Neural progenitor cell (in vitro differentiated cells): ENCODE data around the gene SSTR4.

Experiments
- EZH2 ChIP-seq: fragments of 200-600 bp; sonication (generic); IDR thresholded peaks from 2 replicates; pipeline ENCODE4 v1.6.1; 2017; ENCODE audit warnings: antibody characterized with exemption, mild to moderate bottlenecking, moderate library complexity
- EZH2phosphoT487 ChIP-seq: fragments of 200-600 bp; sonication (generic); IDR thresholded peaks from 2 replicates; pipeline ENCODE4 v1.6.1; 2017; ENCODE audit warnings: antibody characterized with exemption
- TF ChIP-seq, protein P1 (sequence below): fragments of 200-600 bp; sonication (generic); IDR thresholded peaks from 2 replicates; pipeline ENCODE4 v1.5.1; 2017; ENCODE audit warnings: antibody characterized with exemption, mild to moderate bottlenecking

DNA sequence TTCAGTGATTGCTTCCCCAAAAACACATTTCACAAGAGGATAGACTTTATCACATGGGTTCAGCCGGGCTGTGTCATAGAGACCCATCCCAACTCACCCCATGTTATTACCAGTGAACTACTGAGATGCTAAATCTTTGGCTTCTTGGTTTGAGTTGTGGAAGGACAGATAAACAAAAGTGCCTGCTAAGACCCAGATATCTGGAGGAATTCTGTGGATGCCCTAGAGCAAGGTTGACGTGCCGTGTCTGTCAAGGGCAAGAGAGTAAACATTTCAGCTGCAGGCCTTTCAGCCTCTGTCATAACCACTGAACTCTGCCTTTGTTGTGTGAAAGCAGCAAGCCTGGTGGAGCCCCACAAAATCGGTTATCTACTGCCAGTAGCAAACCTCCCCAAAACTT, 25.5 kb downstream of the SSTR4 start:
- TF ChIP-seq, protein P1, sequence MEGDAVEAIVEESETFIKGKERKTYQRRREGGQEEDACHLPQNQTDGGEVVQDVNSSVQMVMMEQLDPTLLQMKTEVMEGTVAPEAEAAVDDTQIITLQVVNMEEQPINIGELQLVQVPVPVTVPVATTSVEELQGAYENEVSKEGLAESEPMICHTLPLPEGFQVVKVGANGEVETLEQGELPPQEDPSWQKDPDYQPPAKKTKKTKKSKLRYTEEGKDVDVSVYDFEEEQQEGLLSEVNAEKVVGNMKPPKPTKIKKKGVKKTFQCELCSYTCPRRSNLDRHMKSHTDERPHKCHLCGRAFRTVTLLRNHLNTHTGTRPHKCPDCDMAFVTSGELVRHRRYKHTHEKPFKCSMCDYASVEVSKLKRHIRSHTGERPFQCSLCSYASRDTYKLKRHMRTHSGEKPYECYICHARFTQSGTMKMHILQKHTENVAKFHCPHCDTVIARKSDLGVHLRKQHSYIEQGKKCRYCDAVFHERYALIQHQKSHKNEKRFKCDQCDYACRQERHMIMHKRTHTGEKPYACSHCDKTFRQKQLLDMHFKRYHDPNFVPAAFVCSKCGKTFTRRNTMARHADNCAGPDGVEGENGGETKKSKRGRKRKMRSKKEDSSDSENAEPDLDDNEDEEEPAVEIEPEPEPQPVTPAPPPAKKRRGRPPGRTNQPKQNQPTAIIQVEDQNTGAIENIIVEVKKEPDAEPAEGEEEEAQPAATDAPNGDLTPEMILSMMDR, result no peak
- TF ChIP-seq EZH2phosphoT487 (no peak), EZH2 (no peak)
